Hippocampal formation (tissue), 2 donors: ENCODE measurements around the gene NTN4.
"Not testable (repeated sequence)": the region's sequence is repeated elsewhere in the genome, so short reads cannot be mapped to it uniquely, and the experiment has no call there.

Experiments used
- DNase-seq, 2 donors: peaks; one replicate each; lab custom pipeline; 2025; lab: John Stamatoyannopoulos, UW

NTN4 gene

GRCh38 chr12:95654665-95655064 lies 135.9 kb downstream of the NTN4 start:
- DNase-seq = not testable (repeated sequence)

- no peak for DNase-seq
Observed at GRCh38 chr12:95653771-95654546, 136.6 kb downstream of the NTN4 start.

- no peak for DNase-seq
Observed at GRCh38 chr12:95651681-95652080, 138.9 kb downstream of the NTN4 start.

- DNase-seq = no peak
Observed at GRCh38 chr12:95648990-95649791, 141.4 kb downstream of the NTN4 start.

GRCh38 chr12:95646781-95647190 lies 143.8 kb downstream of the NTN4 start:
- no peak for DNase-seq

- no peak for DNase-seq
Observed at GRCh38 chr12:95643256-95643655, 147.3 kb downstream of the NTN4 start.

GRCh38 chr12:95642583-95642982 lies 148.0 kb downstream of the NTN4 start:
- DNase-seq = no peak

- DNase-seq = no peak
Observed at GRCh38 chr12:95641299-95641952, 149.1 kb downstream of the NTN4 start.

- DNase-seq = no peak
Observed at GRCh38 chr12:95640516-95640915, 150.0 kb downstream of the NTN4 start.

- no peak for DNase-seq
Observed at GRCh38 chr12:95637471-95638155, 153.0 kb downstream of the NTN4 start.

- DNase-seq = no peak
Observed at GRCh38 chr12:95637010-95637409, 153.6 kb downstream of the NTN4 start.

- no peak for DNase-seq
Observed at GRCh38 chr12:95634622-95635621, 155.6 kb downstream of the NTN4 start.

GRCh38 chr12:95633732-95634465 lies 156.7 kb downstream of the NTN4 start:
- no peak for DNase-seq

GRCh38 chr12:95633049-95633731 lies 157.4 kb downstream of the NTN4 start:
- no peak for DNase-seq

GRCh38 chr12:95630496-95630895 lies 160.1 kb downstream of the NTN4 start:
- DNase-seq = no peak

GRCh38 chr12:95629392-95629791 lies 161.2 kb downstream of the NTN4 start:
- peak in 1 of 2 donors; percentile 21 for DNase-seq

- no peak for DNase-seq
Observed at GRCh38 chr12:95626854-95627253, 163.7 kb downstream of the NTN4 start.

GRCh38 chr12:95625012-95625411 lies 165.6 kb downstream of the NTN4 start:
- DNase-seq = no peak

GRCh38 chr12:95624589-95624988 lies 166.0 kb downstream of the NTN4 start:
- no peak for DNase-seq
